Tibial artery (tissue), 4 donors: ENCODE measurements around the gene CALML6.

Source experiments
- DNase-seq, 2 donors: peaks; one replicate each; pipeline ENCODE4 v3.0.0-alpha.2; 2019
- H3K27ac ChIP-seq, 2 donors: fragments of 200-600 bp; sonication (generic) in 1 of 2; 1 replicate in 1 of 2; 2 replicates in 1 of 2; pipeline ENCODE4 v1.5.1; 2018 to 2019; ENCODE audit warnings: mild to moderate bottlenecking in 1 of 2
- H3K27me3 ChIP-seq, 2 donors: fragments of 200-600 bp; sonication (generic) in 1 of 2; one replicate each; pipeline versions ENCODE4 v1.5.1 to v1.6.0; 2016 to 2019
- H3K36me3 ChIP-seq, 3 donors: fragments of 200-600 bp; sonication (generic) in 2 of 3; one replicate each; pipeline ENCODE4 v1.5.1; 2016 to 2019; ENCODE audit warnings: mild to moderate bottlenecking in 2 of 3
- H3K4me1 ChIP-seq, 4 donors: fragments of 200-600 bp; sonication (generic) in 2 of 4; 1 replicate in 3 of 4; 2 replicates in 1 of 4; pipeline ENCODE4 v1.5.1; 2016 to 2019
- H3K4me3 ChIP-seq, 2 donors: fragments of 200-600 bp; sonication (generic) in 1 of 2; 1 replicate in 1 of 2; 2 replicates in 1 of 2; pipeline ENCODE4 v1.5.1; 2018 to 2019; ENCODE audit warnings: mild to moderate bottlenecking in 2 of 2
- H3K9me3 ChIP-seq, 3 donors: fragments of 200-600 bp; sonication (generic) in 1 of 3; one replicate each; pipeline ENCODE4 v1.5.1; 2016 to 2019
- CTCF ChIP-seq, 2 experiments: fragments of 200-600 bp in 1 of 2; fragments of 450-650 bp in 1 of 2; IDR thresholded peaks; one replicate each; pipeline ENCODE4 v1.5.1; 2017 to 2019; ENCODE audit warnings: antibody characterized with exemption in 2 of 2, mild to moderate bottlenecking in 1 of 2, moderate library complexity in 1 of 2
- intact Hi-C: fragments of 100-400 bp; cut with DNase I; formaldehyde crosslinking; loops from one replicate; pipeline ENCODE4 v1.15.0; 2023; ENCODE audit warnings: low total_unique reads

CALML6 gene

GRCh38 chr1:1895456-1896336, 19.4 kb upstream of the CALML6 start:
- Histone ChIP-seq H3K27me3 (peaks cover 0 to 27% of the 10 kb centered on the region in 2 donors), H3K9me3 (no peaks in the 10 kb centered on the region), H3K27ac (no peak overlapping the region), H3K4me3 (no peak overlapping the region), H3K4me1 (peaks cover 0 to 29% (median 26%) of the 10 kb centered on the region in 4 donors), H3K36me3 (no peaks in the 10 kb centered on the region)
- intact Hi-C loops: loop anchor here (10.0 kb wide), 1 partner anchor 111 kb away; no protein-coding TSS in a partner anchor
- DNase-seq: no peak
- TF ChIP-seq CTCF (IDR thresholded peaks at IDR 0.05): no peak

GRCh38 chr1:1898246-1898933, 16.7 kb upstream of the CALML6 start:
- H3K4me3 ChIP-seq: no peak overlapping the region
- H3K9me3 ChIP-seq: no peaks in the 10 kb centered on the region
- TF ChIP-seq CTCF (IDR thresholded peaks at IDR 0.05): no peak
- H3K36me3 ChIP-seq: no peaks in the 10 kb centered on the region
- intact Hi-C loops: loop anchor here (10.0 kb wide), 1 partner anchor 114 kb away; no protein-coding TSS in a partner anchor
- H3K27ac ChIP-seq: no peak overlapping the region
- H3K27me3 ChIP-seq: peaks cover 0 to 31% of the 10 kb centered on the region in 2 donors
- H3K4me1 ChIP-seq: peaks cover 0 to 15% (median 13%) of the 10 kb centered on the region in 4 donors
- no peak for DNase-seq

GRCh38 chr1:1899266-1899966, 15.6 kb upstream of the CALML6 start:
- H3K4me1 ChIP-seq: peaks cover 0 to 12% (median 8%) of the 10 kb centered on the region in 4 donors
- H3K27ac ChIP-seq: no peak overlapping the region
- intact Hi-C loops: loop anchor here (10.0 kb wide), 1 partner anchor 115 kb away; no protein-coding TSS in a partner anchor
- H3K27me3 ChIP-seq: peaks cover 0 to 31% of the 10 kb centered on the region in 2 donors
- no peak for DNase-seq
- H3K9me3 ChIP-seq: no peaks in the 10 kb centered on the region
- no peak for TF ChIP-seq CTCF (IDR thresholded peaks at IDR 0.05)
- H3K36me3 ChIP-seq: no peaks in the 10 kb centered on the region
- no peak overlapping the region for H3K4me3 ChIP-seq

- H3K27me3 ChIP-seq: peaks cover 0 to 31% of the 10 kb centered on the region in 2 donors
- no peak overlapping the region for H3K27ac ChIP-seq
- H3K4me1 ChIP-seq: peaks cover 0 to 6% (median 3%) of the 10 kb centered on the region in 4 donors
- DNase-seq: no peak
- no peak for TF ChIP-seq CTCF (IDR thresholded peaks at IDR 0.05)
- no peaks in the 10 kb centered on the region for H3K9me3 ChIP-seq
- intact Hi-C loops: loop anchor here (10.0 kb wide), 1 partner anchor 115 kb away; no protein-coding TSS in a partner anchor
- no peak overlapping the region for H3K4me3 ChIP-seq
- no peaks in the 10 kb centered on the region for H3K36me3 ChIP-seq
Observed at GRCh38 chr1:1899967-1900327, 15.1 kb upstream of the CALML6 start.

- Histone ChIP-seq H3K4me3 (no peak overlapping the region), H3K27ac (no peak overlapping the region), H3K9me3 (no peaks in the 10 kb centered on the region), H3K4me1 (peaks cover 0 to 4% (median under 1%) of the 10 kb centered on the region in 4 donors), H3K27me3 (peaks cover 0 to 22% of the 10 kb centered on the region in 2 donors), H3K36me3 (no peaks in the 10 kb centered on the region)
- DNase-seq: no peak
- intact Hi-C loops: no loop called here
- no peak for TF ChIP-seq CTCF (IDR thresholded peaks at IDR 0.05)
Observed at GRCh38 chr1:1900883-1901640, 14.0 kb upstream of the CALML6 start.
